Stimulated activated CD8-positive, alpha-beta memory T cell treated with anti-CD3 and anti-CD28 coated beads, Interleukin-4, amount 100 ng/mL, for 24 hours (primary cell): ENCODE data around the gene ZNF182.
"Not testable (repeated sequence)": the region's sequence is repeated elsewhere in the genome, so short reads cannot be mapped to it uniquely, and the experiment has no call there.

Experiments
- DNase-seq: peaks from one replicate; pipeline ENCODE4 v3.0.0-alpha.2; 2020; ENCODE audit warnings: low read depth

ZNF182 gene

DNA sequence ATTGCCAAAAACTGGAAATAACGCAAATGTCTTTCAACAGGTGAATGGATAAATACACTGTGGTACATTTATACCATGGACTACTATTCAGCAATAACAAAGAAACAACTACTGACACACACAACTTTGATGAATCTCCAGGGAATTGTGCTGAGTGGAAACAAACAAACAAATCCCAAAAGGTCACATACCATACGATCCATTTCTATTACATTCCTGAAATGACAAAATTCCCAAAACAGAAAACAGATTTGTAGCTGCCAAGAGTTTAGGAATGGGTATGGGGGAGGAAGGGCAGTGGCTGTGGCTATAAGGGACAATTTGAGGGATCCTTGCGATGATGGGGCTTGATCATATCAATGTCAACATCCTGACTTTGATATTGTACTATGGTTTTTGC lies 2.5 kb downstream of the ZNF182 start:
- no peak for DNase-seq

DNA sequence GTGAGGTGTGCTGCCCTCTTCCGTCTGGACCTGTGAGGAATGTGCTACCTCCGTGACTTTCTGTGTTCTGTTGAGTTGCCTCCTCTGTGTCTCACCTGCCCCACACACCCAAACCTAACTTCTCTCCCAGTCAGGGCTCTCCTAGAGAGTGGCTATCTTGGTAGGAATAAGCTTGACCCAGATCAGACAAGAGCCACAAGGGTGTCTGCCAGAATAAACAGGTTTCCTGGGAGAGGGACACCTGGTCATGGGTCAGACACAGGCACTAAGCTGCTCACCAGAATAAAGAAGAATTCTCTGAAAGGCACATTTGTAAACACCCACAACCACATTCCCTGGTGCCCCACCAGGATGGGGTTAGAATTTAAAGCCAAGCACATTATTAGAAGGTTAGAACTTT lies 11.1 kb downstream of the ZNF182 start:
- no peak for DNase-seq

DNA sequence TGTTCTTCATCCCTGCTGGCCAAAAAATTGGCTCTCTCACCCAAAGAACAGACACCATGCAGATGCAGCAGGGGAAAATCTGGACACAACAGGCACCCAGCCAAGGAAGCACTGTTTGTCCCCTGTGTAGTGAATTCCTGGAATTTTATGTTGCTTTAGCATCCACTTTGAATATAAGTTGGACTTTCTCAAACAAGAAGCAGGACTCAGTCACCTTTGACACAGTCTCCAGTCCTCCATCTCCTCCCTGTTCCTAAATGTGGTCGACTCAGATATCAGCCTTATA lies 11.8 kb downstream of the ZNF182 start:
- no peak for DNase-seq

DNA sequence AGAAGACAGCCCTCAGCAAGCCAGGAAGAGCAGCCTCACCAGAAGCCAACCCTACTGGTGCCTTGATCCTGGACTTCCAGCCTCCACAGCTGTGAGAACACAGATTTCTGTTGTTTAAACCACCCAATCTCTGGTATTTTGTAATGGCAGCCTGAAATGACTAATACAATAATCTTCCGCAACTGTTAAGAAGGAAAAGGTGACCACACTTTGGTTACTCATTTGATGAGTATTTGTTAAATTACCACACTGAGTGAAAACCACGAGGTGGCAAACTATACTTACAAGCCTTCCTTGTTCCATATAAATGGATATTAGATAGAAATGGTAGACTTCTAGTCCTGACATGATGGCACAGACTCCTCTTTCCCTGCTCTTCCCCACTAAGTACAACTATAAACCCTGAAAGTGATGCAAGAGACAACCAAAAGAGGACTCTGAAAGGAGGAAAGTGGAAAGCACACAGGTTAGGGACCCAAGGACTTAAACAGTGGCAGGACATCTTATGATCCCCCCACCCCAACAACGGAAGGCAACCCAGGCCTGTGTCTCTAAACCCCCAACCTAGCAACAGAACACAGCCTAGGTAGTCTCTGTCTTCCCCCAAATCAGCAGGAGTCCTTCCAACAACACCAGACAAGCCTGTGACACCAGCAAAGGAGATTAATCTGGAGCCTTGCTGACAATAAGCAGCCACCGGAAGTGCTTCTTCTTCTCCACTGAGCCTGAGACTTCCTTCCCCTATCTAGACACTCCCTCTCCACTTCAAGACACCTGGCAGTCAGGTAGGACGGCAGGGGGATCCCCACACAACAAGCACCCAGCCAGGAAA lies 12.3 kb downstream of the ZNF182 start:
- no peak for DNase-seq

DNA sequence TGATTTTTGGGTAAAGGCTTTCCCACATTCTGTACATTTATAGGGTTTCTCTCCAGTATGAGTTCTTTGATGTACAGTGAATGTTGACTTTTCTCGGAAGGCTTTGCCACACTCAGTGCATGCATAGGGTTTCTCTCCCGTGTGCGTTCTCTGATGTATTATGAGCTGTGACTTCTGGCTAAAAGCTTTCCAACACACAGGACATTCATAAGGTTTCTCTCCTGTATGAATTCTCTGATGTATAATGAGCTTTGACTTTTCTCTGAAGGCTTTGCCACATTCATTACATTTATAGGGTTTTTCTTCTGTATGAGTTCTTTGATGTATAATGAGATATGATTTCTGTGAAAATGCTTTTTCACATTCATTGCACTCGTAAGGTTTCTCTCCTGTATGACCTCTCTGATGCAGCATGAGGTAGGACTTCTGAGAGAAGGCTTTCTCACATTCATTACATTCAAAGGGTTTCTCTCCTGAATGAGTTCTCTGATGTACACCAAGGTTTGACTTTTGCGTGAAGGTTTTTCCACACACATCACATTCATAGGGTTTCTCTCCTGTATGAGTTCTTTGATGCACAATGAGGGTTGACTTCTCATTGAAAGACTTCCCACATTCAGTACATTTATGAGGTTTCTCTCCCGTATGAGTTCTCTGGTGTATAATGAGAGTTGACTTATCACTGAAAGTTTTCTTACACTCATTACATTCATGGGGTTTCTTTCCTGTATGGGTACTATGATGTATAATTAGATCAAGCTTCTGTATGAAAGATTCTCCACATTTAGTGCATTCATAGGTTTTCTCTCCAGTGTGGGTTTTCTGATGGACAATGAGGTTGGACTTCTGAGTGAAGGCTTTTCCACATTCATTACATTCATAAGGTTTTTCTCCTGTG lies 27.3 kb downstream of the ZNF182 start:
- DNase-seq, result no peak

DNA sequence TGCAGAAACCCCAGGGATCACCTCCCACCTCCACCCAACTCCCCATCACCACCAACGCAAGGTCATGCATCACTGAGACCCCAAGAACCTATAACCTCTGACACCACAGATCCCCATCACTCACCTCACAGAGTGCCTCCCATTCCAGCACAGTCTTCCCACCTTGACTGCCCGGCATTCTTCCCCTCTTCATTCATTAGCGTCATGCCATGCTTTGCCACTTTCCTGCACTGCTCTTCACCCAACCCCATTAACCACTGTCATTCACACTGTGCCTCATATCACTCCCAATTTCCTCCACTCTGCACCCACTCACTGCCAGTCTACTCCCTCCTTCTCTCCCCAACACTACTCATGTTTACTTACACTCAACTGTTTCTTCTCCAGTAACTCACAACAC lies 30.6 kb downstream of the ZNF182 start:
- DNase-seq, result no peak

DNA sequence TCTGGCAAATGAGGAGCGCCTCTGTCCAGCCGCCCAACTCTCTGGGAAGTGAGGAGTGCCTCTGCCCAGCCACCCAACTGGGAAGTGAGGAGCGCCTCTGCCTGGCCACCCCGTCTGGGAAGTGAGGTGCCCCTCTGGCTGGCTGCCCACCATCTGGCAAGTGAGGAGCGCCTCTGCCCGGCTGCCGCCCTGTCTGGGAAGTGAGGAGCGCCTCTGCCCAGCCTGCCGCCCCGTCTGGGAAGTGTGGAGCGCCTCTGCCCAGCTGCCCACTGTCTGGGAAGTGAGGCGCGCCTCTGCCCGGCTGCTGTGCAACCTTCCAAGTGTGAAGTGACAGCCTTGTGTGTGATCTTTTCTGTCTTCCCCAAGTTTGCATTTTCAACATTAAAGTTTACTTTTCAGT lies 38.3 kb downstream of the ZNF182 start:
- DNase-seq, result not testable (repeated sequence)

DNA sequence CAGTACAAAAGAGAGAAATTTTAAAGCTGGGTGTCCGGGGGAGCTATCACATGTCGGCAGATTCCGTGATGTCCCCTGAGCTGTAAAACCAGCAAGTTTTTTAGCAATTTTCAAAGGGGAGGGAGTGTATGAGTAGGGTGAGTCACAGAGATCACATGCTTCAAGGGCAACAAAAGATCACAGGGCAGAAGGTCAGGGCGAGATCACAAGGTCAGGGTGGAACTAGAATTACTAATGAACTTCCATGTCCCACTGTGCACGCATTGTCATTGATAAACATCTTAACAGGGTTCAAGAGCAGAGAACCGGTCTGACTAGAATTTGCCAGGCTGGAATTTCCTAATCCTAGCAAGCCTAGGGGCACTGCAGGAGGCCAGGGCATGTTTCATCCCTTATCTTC lies 42.0 kb downstream of the ZNF182 start:
- DNase-seq, result not testable (repeated sequence)

DNA sequence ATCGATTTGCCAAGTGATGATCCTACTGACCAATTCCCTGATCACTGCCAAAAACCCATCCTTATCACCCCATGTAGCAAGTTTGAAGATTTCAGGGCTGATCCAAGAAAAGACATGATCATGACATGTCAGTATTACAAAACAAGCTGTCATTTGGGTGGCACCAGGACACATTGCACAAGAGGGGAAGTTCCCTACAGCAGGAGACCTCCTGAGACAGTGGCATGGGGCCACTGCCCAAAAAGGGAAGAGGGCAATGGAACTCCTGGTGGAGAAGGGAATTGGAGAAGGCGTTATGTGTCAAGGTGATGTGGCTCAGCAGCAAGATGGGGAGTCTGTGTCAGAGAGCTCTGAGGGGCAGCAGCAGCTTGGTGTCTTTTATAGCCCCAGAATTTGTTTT lies 43.4 kb downstream of the ZNF182 start:
- no peak for DNase-seq

DNA sequence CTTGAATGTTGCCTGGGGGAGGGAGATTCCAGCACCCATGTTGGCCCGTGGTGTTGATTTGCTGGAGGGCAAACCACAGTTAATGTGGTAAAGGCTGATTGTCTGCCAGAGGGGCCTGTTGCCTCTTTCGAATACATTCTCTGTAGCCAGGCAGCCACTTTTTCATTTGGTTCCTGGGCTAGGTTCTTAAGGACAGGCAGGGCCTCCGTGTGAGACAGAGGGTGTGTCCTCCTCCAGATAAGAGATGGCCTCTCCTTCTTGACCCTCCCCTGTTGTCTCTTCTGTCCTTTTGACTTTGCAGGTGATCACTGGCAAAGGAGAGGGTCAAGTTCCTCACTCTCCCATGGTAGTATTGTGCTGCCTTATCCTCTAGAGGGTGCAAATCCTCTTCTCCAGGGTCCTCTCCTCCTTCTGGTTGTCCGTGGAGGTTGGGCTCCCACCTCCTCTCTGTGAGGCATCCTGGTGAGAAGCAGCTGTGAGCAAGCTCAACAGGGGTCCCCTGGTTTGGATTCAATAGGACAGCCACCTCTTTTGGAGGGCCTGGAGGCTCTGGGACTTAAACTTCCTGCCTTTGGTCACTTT lies 44.9 kb downstream of the ZNF182 start:
- DNase-seq, result no peak

DNA sequence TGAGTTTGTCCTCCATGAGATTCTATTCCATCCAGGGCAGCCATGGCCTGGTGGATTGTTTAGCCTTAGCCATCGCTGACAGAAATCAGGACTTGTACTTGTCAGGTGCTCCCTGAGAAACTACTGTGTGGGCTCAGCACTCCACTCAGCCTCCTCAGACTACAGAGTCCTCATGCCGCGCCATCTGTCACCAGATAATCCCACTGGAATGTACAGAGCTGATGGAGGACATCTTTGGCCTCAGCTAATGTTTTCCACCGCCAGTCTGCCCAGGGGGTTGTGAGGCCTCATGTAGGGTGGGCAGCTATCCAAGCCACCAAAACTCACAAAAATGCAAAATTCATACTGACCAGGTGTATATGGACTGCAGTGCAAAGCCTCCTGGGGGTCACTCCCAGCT lies 45.6 kb downstream of the ZNF182 start:
- DNase-seq, result not testable (repeated sequence)

DNA sequence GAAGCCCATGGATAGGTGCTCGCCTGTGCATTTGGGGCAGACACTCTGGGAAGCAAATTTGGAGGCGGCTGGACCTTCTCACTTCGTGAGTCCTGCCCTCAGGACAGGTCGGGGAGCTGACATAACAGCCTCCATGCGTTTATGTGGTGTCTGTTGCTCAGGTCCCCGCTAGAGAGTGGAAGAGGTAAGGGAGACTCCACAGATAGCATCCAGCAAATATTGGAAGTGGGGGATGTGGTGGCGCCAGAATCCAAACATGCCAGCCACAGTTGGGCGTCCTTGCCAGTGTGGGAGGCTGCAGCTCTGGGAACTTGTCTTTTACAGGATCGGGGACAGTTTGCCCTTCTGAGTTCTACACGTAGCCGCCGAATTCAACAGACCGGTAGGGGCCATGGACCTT lies 47.8 kb downstream of the ZNF182 start:
- no peak for DNase-seq

DNA sequence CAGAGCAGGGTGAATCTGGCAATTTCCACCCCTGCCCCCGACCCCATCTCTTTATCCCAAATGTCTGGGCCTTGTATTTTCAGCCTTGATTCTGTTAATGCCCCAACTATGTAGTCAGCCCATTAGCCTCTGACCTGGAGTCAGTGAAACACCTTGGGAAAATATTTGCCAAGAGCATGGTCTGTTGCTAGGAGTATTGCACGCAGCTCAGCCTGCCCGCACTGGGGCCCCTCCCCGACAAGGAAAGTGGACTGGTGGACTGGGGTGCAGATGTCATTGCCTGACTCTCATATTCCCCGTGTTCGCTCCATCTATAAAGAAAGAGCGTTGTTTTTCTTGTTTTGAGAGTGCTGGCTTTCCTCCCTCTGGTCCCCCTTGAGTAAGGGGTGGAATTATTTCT lies 48.5 kb downstream of the ZNF182 start:
- not testable (repeated sequence) for DNase-seq

DNA sequence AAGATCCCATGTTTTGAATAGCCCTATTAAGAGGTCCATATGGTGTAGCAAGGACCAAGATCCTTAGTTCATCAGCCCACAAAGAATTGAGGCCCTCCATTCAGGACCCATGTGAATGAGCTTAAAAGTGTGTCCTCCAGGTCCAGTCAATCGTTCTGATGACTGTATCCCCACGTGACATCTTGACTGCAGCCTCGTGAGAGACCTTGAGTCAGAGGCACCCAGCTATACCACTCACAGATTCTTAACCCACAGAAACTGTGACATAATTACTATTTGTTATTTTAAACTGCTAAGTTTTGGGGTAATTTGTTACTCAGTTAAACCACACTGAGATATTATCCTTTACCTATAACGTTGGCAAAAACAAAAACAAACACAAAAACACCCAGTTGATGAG lies 62.4 kb downstream of the ZNF182 start:
- DNase-seq, result no peak

DNA sequence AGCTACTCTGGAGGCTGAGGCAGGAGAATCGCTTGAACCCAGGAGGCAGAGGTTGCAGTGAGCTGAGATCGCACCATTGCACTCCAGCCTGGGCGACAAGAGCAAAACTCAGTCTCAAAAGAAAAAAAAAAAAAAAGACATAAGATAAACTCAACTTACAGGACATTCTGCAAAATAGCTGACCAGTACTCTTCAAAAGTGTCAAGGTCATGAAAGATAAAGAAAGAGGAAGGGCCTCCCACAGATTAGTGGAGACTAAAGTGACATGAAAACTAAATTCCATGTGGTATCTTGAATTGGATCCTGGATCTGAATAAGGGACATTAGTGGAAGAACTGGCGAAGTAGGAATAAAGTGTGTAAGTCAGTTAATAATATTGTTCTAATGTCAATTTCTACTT lies 63.3 kb downstream of the ZNF182 start:
- DNase-seq, result no peak

DNA sequence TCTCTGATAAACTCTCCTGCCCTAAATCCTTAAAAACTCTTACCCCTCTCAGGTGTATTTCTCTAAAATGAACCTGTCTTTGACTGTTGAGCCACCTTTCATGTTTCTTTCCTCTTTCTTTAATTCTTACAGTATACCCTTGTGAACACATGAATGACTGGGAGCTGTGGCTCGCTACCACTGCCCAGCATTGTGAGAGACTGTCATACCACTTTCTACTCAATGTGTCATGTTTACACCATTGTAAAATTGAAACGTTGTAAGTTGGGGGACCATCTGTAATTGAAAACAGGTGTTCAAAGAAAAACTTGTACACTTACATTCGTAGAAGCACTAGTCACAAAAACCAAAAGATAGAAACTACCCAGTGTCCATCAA lies 66.9 kb downstream of the ZNF182 start:
- no peak for DNase-seq

DNA sequence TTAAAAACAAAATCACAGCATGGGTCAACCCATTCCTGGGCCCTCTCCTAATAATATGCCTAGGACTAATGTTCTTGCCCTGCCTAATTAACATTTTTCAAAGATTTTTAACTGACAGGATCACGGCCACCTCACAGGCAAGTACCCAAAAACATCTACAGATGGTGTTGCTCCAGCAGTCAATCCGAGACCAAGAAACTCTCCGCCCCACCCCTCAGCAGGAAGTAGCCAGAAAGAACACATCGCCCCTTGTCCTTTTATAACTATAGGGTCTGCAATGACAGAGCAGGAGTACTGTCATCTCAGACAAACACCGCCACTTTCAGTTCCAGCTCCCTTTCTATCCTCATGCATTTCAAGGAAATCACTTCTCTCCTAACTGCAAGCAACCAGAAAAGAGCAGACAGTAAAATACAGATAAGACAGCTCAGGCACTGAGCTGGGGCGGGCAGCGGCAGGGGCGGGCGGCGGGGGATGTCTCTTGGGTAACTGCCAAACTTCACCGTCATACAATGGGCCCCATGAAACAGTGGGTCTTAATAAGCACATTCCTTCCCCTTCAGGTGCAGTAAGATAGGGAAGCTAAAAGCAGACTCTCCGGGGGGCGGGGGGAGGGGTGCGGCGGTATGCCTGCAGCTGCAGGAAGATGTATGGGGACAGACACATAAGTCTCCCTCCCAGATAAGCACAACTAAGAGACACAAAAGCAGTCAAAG lies 67.4 kb downstream of the ZNF182 start:
- no peak for DNase-seq

DNA sequence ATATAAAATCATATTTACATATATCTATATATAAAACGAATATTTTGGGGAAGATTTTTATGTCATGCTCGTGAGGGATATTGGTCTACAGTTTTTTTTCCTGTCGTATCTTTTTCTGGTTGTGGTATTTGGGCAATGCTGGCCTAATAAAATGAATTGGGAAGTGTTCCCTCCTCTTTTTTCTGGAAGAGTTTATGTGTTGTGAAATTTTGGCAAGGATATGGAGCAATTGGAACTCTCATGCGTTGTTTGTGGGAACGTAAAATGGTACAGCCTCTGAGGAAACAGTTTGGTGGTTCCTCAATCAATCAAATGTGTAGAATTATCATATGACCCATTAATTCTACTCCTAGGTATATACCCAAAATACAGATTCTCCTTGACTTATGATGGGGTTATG lies 69.8 kb downstream of the ZNF182 start:
- DNase-seq, result no peak

DNA sequence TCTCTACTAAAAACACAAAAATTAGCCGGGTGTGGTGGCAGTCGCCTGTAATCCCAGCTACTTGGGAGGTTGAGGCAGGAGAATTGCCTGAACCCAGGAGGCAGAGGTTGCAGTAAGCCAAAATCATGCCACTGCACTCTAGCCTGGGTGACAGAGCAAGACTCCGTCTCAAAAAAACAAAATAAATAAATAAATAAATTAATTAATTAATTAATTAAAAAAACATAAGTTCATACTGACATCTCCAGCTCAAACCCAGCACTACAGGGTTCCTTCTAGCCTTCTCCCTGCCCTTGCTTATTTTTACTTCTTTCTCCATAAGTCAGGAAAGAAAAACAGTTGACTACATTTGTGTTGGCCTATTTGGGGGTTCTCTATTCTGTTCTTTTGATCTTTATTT lies 71.8 kb downstream of the ZNF182 start:
- not testable (repeated sequence) for DNase-seq

DNA sequence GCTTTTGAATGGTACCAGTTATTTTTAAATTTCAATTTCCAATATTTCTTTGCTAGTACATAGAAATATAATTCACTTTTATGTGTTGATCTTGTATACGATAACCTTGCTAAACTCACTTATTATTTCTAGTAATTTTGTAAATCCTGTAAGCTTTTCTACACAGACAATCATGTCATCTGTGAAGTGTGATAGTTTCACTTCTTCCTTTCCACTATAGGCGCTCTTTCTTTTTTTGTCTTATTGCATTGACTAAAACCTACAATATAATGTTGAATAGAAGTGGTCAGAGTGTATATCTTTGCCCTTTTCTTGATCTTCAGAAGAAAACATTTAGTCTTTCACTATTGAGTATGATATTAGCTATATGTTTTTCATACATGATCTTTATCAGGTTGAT lies 76.6 kb downstream of the ZNF182 start:
- DNase-seq, result no peak
